GM18519 (cell line): Measurements from ENCODE around the gene RAD17.
A peak's percentile ranks its signal among the peaks of the same experiment; 100 is the strongest.
"Not testable (repeated sequence)": the region's sequence is repeated elsewhere in the genome, so short reads cannot be mapped to it uniquely, and the experiment has no call there.

Source experiments
- ATAC-seq: cut with Tn5 transposase; IDR thresholded peaks from one replicate; pipeline ENCODE4 v1.9.1; 2021; ENCODE audit warnings: mild to moderate bottlenecking, moderate library complexity; ENCODE audit not compliant: unreplicated experiment, low FRiP score

The RAD17 gene

GRCh38 chr5:69369340-69370121 lies at the start of gene RAD17, which contains the start of the genes AK6 and TAF9:
Gene RAD17, plus strand, starts transcription at chr5:69369818. Its CDS starts 2,391 bp downstream, at chr5:69372209.
Gene AK6, minus strand, starts transcription at chr5:69369520. Its CDS starts 30 bp downstream, at chr5:69369490.
Gene TAF9, minus strand, starts transcription at chr5:69369520. Its CDS starts 3,783 bp downstream, at chr5:69365737.
- peak; percentile 73 for ATAC-seq

GRCh38 chr5:69326365-69326764 lies 43.3 kb upstream of the RAD17 start:
- ATAC-seq: no peak

GRCh38 chr5:69329905-69330489 lies 39.6 kb upstream of the RAD17 start:
- ATAC-seq: no peak

GRCh38 chr5:69331528-69332445 lies 37.8 kb upstream of the RAD17 start:
- no peak for ATAC-seq

GRCh38 chr5:69333668-69334315 lies 35.8 kb upstream of the RAD17 start:
- not testable (repeated sequence) for ATAC-seq

- ATAC-seq: peak; percentile 43
These were observed 34.8 kb upstream of the RAD17 start for GRCh38 chr5:69334793-69335268.

GRCh38 chr5:69335341-69335935 lies 34.2 kb upstream of the RAD17 start:
- no peak for ATAC-seq

GRCh38 chr5:69341520-69342161 lies 28.0 kb upstream of the RAD17 start:
- no peak for ATAC-seq

GRCh38 chr5:69343083-69343482 lies 26.5 kb upstream of the RAD17 start:
- no peak for ATAC-seq

GRCh38 chr5:69350664-69351063 lies 19.0 kb upstream of the RAD17 start:
- no peak for ATAC-seq

- ATAC-seq: no peak
These were observed 9.9 kb upstream of the RAD17 start for GRCh38 chr5:69359699-69360098.

GRCh38 chr5:69360442-69360841 lies 9.2 kb upstream of the RAD17 start:
- no peak for ATAC-seq

GRCh38 chr5:69364414-69364813 lies 5.2 kb upstream of the RAD17 start:
- ATAC-seq: no peak

- ATAC-seq: no peak
These were observed 4.8 kb upstream of the RAD17 start for GRCh38 chr5:69364850-69365249.

- ATAC-seq: no peak
These were observed 1.8 kb upstream of the RAD17 start for GRCh38 chr5:69367697-69368279.

- ATAC-seq: no peak
These were observed 919 bp upstream of the RAD17 start for GRCh38 chr5:69368458-69369339.

GRCh38 chr5:69370335-69370734 lies 717 bp downstream of the RAD17 start:
- not testable (repeated sequence) for ATAC-seq

GRCh38 chr5:69372394-69372793 lies 2.8 kb downstream of the RAD17 start:
- no peak for ATAC-seq
